Activated naive CD4-positive, alpha-beta T cell (primary cell): Measurements from ENCODE around the gene C10orf105.

Source experiments
- DNase-seq, 4 experiments: peaks; one replicate each; lab custom pipeline; 2025; lab: John Stamatoyannopoulos, UW

The C10orf105 gene

DNA sequence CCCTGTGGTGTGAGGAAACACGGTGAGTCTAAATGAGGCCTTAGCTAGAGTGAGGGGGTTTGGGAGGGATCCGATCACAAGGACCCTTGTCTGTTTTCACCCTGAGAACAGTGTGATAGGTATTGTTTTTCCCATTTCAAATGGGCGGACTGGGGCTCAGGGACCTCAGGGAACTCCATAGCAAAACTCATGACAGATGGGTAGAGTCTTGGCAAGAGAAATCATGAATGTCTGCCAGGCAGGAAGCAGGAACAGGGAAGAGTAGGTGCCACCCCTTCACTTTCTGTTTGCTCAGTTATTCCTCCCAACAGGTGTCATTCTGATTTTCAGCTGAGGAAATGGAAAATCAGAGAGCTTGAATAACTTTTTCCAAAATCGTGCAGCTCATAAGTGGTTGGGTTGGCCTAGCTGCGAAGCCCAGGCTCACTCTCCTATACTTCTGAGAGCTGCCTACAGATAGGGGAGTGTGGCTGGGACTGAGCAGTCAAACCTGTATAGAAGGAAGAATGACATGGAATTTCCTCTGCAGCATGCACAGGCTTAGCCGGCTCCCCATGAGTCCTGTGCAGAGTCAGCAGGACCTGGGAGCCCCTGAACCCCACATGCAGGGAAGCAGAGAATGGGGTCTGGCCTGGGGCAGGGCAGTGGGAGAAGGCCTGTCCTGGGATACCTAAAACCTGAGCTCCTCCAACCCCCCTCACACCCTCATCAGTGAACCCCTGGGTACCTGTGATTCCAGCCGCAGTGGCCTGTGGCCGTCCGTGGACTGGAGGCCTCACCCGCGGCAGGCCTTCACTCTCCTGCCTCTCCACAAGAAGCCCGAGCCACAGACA is 17.6 kb upstream of the C10orf105 start:
- DNase-seq: no peak

GRCh38 chr10:71736570-71736952 is 17.0 kb upstream of the C10orf105 start:
- no peak for DNase-seq

DNA sequence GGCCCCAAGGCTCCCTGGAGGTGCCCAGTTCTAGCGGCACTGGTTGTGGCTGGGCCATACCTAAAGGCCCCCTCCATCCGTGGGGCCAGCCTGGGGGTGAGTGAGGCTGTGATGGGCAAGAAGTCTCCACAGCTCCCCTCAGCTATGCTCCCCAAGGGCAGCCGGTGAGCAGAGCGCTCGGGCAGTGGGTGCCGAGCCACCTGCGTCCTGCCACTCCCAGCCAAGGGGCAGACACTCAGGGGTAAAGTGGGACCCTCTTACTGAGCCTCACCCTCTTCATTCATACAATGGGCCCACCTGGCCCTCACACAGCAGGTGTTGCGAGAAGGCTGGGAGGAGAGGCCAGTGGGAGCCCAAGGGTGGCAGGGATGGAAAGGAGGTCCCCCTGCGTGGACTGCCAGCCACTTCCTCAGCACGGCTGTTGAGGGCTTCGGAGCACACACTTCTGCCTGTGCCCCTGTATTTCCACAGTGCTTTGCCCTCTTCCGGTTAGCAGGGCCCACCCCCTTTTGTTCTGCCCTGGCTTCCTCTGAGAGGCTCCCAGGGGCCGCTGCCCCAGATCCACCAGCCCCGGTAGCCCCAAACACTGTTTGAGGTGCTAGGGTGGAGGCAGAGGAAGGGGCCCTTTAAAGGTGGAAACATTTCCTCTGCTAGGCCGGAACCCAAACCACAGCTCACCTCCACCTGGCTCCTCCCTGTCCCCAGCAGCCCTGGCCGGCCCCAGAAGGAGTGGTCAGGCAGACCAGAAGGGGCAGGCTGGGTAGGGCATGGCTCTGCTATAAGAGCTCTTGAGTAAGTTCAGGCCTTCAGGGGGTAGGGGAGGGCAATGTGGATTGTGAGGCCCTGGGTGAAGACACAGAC is 16.4 kb upstream of the C10orf105 start:
- peak in 2 of 4 experiments; percentile 46 to 52 for DNase-seq

DNA sequence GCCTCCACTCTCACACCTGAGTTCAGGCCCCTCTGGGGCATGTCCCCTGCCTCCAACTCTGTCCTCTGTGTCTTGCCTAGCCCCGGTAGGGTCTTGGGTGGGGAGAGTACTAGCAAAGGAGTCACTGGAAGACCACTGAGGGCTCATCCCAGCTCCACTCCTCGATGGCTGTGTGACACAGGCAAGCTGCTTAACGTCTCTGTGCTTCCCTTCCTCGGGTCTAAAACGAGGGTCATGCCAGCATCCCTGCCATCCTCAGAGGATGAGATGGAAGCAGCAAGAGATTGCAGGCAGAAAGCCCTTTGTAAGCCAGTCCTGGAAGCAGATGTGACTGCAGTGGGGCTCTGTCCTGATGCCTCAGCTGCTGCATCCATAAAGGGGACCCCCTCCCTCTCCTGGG is 15.2 kb upstream of the C10orf105 start:
- no peak for DNase-seq

GRCh38 chr10:71731791-71732190 is 12.2 kb upstream of the C10orf105 start:
- no peak for DNase-seq

DNA sequence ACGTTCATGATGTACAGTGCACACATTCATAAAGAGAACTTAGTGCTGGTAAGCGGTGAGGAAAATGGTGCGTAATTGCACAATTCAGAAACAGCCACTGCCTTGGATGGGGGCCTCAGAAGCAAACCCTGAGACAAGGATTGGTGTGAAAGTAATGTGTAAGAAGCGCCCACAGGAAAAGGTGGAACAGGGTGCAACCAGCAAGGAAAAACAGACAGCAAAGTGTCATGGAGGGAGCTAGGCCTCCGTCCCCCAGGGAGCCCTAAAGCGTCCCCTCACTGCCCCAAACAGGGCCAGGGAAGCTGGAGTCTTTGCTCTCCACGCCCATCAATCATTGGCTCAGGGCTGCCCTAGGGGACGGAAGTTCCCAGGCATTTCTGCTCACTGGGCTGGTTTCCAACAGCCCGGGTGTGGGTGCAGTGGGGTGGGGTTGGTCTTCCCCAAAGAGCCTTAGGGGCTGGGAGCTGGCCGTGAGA is 9.6 kb upstream of the C10orf105 start:
- no peak for DNase-seq

- peak in 2 of 4 experiments; percentile 54 to 55 for DNase-seq
These were observed 8.5 kb upstream of the C10orf105 start for GRCh38 chr10:71727738-71728737.

- peak in 2 of 4 experiments; percentile 19 to 44 for DNase-seq
These were observed 7.6 kb upstream of the C10orf105 start for GRCh38 chr10:71727105-71727737.

DNA sequence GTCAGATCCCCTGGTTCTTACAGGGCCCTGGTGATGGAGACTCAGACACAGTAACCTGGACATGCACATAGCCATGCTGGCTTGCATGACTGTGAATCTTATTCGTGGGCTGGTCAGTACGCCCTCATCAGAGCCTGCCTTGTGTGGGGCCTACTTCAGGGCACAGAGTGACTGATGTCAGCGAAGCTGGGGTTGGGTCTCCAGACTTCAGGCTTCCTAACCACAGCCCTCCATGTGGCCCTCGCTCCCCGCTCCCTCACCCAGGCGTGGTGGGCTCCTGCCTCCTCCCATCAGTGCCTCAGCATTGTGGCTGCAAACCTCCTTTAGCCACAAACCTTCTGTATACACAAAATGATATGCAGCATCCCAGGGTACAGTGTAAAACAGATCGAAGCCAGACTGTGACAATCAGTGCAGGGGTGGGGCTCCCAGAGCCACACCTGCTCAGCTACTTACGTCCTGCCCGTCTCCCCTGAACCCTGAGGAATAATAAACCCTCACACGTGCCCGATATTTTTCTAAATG is 7.1 kb upstream of the C10orf105 start:
- no peak for DNase-seq

DNA sequence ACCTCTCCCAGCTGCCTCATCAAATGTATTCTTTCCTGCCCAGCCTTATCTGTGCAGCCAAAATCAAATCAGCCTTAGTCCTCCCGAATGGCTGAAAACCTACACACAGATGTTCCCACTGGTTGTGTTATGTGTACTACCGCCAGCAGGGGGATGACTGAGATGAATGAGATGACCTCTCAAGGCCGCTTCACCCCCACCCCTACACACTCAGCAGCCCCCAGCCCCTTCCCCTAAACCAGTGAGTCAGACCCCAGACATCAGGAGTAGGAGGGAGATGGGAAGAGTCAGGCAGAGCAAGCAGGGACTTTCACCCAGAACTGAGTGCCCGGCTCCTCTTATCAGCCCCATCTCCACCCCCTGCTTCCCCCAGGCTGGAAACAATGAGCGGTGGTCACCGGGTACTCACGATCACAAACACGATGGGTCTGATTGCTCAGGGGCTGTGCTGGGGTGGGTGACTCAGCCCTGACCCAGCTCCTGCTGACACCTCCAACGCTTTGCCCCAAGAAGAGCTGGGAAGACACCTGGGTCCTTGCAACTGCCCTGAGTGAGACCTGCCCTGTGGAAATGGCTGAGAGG is 6.5 kb upstream of the C10orf105 start:
- DNase-seq: peak in 2 of 4 experiments; percentile 36 to 37

GRCh38 chr10:71725249-71725648 is 5.7 kb upstream of the C10orf105 start:
- no peak for DNase-seq

DNA sequence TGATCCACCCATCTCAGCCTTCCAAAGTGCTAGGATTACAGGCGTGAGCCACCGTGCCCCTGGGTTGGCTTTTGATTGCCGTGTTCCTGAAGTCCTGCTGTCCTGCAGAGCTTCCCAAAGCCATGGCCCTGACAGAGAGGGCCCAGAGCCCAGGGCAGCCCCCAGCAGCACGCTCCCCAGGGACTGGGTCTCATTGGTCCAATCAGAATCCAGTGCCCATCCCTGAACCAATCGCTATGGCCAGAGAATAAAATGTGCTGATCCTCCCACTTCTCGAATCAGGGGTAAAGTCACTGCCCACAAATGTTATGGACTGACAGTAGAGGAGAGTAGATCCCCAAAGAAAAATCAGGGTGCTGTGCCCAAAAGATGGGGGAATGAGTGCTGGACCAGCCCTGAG is 5.0 kb upstream of the C10orf105 start:
- no peak for DNase-seq

DNA sequence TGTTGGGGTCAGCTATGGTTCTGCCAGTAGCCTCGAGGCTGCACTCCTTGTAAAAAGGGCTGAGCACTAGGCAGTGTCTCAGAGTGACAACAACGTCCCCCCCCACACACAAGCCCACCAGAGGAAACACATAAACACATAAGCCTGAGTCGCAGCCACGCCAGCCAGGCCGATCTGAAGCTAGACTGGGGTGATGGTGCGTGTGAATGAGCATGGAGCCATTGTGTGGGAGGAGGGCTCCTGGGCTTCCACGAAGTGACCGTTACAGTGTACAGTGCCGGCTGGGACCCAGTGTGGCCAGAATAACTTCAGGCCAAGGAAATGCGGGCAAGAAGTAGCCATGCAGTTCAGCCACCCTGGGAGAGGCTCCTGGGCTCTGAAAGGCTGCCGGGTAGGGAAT is 3.7 kb upstream of the C10orf105 start:
- no peak for DNase-seq

GRCh38 chr10:71722849-71723248 is 3.3 kb upstream of the C10orf105 start:
- DNase-seq: no peak

DNA sequence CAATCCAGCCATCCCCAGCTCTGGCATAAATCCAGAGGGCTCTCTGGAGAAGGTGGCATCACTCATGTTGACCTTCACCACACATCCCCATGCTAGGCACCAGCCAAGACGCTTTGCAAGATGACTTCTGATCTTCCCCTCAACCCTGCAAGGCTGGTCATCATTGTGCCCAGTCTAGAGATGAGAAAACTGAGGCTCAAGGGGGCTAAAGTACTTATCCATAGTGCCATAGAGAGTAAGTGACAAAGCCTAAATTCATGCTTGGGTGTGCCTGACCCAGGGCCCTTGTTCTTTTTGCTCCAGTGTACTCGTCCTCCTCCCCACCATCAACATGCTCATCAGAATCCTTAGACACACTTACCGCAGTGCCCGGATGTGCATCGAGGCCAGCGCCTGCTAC is 1.7 kb upstream of the C10orf105 start:
- no peak for DNase-seq

DNA sequence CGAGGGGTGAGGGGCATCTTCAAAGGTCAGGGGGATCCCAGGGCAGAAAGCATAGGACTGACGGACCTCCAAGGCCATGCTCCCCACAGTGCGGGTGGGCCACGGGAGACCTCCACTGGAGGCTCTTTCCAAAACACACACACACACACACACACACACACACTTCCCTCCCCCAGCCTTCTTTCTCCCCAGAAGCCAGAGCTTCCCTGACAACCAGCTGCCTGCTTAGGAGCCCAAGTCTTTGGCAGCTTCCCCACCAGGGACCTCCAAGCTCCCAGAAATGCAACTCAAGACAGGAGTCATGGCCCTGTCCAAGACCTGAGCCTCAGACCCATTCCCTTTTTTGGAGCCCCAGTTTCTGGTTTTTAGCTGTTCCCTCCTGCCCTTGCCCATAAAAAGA is 710 bp upstream of the C10orf105 start:
- no peak for DNase-seq

- no peak for DNase-seq
These were observed 536 bp downstream of the C10orf105 start for GRCh38 chr10:71719042-71719441.

DNA sequence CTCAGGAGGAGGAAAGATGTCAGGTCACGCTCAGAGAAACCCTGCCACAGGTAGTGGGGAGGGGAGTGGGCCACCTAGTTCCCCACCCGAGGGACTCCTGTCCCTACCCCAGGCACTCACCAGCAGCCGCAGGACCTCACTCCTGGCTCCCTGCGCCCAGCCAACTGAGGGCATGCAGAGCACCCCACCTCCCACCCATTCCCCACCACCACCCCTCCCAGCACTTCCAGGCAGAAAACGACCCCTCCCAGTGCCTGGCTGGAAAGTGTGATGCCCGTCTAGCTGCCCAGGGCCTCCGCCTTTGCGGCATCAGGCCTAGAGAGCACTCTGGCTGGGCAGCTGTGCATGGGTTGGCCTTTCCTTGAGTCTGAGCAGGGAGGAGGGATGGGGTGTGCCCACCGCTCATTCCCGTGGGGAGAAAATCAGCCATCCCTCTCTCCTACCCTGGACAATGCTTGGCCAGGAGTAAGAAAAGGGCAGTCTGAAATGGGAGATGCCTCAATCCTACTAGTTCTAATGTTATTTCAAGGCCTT is 1.3 kb downstream of the C10orf105 start:
- no peak for DNase-seq

DNA sequence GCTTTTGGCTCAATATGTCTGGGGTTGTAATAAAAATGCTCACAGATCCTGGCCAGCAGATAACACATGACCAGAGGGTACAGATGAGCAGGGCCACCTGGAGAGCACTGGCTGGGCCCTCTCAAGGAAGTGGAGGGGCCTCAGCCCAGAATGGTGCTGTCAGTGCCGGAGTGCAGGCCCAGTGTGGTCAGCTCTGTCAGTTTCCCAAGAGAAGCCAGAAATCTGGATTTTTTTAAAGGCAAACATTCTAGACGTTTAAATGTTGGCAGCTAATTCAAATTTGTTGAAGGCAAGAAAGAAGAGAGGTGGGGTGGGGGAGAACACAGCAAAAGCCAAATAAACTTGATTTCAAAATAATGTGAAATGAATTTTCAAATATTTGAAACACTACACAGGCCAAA is 2.0 kb downstream of the C10orf105 start:
- DNase-seq: no peak

- no peak for DNase-seq
These were observed 2.5 kb downstream of the C10orf105 start for GRCh38 chr10:71717056-71717455.
